ES-I3 (cell line): ENCODE data around the gene CAV2.

Source experiments
- H3K36me3 ChIP-seq: 2 replicates; pipeline ENCODE4 v1.6.1; 2013; ENCODE audit warnings: mild to moderate bottlenecking, low read length, control low read depth, moderate library complexity; ENCODE audit not compliant: insufficient read depth
- H3K4me1 ChIP-seq: 2 replicates; pipeline ENCODE4 v1.6.1; 2013; ENCODE audit warnings: mild to moderate bottlenecking, control low read depth, low read length; ENCODE audit not compliant: insufficient read depth
- H3K9ac ChIP-seq: 2 replicates; pipeline ENCODE4 v1.6.1; 2013; ENCODE audit warnings: low read depth, mild to moderate bottlenecking, low read length, moderate library complexity
- H3K9me3 ChIP-seq: 2 replicates; pipeline ENCODE4 v1.6.1; 2013; ENCODE audit warnings: mild to moderate bottlenecking, low read length, moderate library complexity; ENCODE audit not compliant: control insufficient read depth, insufficient read depth

Gene CAV2

DNA sequence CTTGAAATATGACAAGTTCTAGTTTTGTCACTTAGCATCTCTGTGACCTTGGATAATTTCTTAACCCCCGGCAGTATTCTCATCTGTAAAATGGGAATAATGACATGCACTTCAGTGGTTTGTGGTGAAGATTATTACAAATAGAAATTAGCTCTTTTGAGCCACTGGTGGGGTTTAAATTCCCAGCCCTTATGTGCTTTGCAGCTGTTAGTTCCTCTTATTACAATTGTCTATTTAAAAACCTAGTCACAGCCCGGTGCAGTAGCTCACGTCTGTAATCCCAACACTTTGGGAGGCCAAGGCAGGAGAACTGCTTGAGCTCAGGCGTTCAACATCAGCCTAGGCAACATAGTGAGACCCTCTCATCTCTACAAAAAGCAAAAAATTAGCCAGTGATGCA, 55.4 kb downstream of the CAV2 start:
- H3K9ac ChIP-seq = no peak overlapping the region
- H3K4me1 ChIP-seq = no peaks in the 10 kb centered on the region
- peaks cover 5% of the 10 kb centered on the region for H3K36me3 ChIP-seq
- H3K9me3 ChIP-seq = no peaks in the 10 kb centered on the region

DNA sequence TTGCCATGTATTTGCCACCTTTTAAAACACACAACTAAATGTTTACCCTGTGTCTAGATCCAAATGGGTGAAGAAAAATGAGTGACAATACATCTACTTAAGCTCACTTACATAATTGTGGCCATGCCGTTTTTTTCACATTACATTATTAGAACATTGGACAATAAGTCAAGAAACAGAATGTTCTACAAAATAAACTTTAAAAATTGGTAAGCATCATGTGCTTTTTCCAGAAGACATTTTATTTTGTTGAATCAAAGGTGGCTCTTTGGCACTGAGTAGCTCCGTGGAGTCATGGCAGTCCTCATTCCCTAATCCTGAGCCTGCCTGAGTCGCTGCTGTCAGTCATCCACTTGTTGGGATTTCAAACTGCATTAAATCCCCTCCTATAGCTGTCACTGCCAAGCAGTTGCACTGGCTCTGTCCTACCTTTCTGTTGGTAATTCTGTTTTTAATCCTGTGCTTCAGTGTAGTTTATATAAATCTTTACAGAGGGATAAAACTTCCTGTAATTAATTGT, 57.6 kb downstream of the CAV2 start:
- no peak overlapping the region for H3K9ac ChIP-seq
- H3K36me3 ChIP-seq = peaks cover 8% of the 10 kb centered on the region; the same call in 1 of the 2 replicates
- H3K4me1 ChIP-seq = no peaks in the 10 kb centered on the region
- no peaks in the 10 kb centered on the region for H3K9me3 ChIP-seq

DNA sequence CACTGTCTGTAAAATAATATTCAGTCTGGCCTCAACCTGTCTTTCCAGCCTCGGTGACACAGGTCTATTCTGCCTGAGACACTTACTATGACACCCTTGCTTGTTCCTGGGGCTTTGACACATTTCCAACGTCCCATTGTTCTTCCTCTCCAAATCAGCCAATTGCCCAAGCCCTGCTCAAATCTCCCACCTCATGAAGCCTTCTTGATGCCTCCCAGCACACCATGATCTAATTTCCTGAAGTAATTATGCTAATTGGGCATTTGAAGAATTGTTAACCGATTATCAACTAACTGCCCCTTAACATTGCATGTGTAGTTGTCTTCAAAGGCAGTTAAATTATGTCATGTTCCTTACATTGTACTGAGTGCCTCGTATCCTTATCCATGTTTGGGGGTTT, 58.4 kb downstream of the CAV2 start:
- H3K4me1 ChIP-seq = no peaks in the 10 kb centered on the region
- H3K9ac ChIP-seq = no peak overlapping the region
- H3K36me3 ChIP-seq = peaks cover 8% of the 10 kb centered on the region; the same call in 1 of the 2 replicates
- H3K9me3 ChIP-seq = no peaks in the 10 kb centered on the region
